Stimulated activated CD8-positive, alpha-beta memory T cell treated with anti-CD3 and anti-CD28 coated beads, Interleukin-7, amount 100 ng/mL, for 24 hours (primary cell): ENCODE data around the gene SLC6A18.

Experiments
- DNase-seq: peaks from one replicate; pipeline ENCODE4 v3.0.0-alpha.2; 2020; ENCODE audit warnings: low read depth

SLC6A18 gene

DNA sequence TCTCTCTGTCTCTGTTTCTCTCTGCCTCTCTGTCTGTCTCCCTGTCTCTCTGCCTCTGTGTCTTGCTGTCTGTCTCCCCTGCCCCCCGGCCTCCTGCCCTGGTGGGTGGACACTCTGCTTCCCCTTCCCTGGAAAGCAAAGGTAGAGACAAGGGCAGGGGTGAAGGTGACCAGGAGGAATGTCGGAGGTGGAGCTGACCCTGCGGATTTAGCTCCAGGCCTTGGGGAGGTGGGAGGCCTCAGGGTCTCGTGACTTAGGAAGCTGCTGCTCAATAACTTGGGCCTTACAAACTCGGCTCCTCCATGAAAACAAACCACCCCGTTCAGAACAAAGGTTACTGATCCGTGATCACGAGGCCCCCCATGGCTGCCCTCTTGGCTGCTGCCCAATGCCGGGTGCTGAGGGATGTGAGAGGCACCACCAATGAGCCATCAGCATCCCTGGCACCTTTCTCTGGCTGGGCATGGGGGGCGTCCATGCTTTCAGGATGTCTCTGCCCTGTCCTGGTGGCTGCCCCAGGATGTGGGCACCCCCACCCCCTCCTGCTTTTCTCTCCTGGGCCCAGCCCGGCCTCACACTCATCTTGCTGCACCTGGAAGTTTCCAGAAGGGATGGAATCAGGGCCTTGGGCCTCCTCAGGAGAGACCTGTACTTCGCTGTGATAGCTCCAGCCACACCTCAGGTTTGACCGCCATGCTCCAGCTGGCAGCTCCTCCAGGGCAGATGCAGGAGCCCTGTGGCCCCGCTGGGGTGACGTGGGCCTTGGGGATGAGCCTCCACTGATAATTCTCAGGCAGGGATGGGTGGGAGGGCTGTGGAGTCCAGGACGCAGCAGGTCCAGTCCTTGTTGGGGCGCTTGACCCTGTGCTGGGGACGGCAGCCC is 38.6 kb upstream of the SLC6A18 start:
- DNase-seq = no peak

DNA sequence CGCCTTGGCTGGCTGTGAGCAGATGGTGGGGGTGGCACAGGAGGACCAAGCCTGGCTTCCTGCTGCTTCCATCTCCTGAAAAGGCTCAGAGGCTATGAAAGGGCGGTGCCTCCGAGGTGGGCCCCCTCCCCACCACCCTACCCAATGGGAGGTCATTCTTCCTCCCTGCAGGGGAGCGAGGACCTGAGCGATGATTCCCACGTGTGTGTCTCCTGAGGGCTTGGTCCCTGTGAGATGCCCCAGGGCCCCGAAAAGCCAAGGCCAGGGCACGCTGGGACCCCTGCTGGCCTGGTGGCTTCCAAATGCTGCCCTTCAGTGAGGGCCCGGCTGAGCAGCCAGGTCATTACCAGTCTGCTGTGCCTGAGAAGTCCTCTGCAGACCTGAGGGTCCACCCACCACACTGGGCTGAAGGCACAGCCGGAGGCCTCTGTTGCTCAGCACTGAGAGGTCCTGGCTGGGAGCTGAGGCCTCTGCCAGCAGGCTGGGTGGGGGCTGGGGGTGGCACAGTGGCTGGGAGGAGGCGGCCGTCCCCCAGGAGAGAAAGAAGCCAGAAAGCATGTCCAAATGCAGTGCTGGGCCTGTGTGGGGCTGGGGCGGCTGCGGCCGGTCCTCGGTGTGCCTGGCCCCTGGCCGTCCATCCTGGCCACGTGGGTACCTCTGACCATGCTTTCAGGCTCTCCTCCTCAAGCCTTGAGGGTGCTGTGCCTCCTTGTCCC is 37.8 kb upstream of the SLC6A18 start:
- DNase-seq = no peak

DNA sequence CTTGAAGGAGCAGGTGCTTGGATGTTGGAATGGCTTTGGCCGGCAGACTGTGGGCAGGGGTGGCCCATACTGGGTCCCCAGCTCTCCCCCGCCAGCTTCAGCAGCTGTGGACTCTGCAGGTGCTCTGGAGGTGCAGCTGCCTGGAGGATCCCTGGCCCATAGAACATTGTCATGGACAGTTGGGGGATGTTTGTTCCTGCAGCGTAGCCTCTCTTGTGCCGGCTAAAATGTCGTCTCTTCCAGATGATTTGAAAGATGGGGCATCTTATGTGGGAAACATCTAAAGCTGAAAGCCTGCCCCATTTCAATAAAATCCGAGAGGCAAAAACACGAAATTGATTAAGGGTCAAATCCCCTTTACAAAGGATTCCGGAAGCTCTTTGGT is 37.2 kb upstream of the SLC6A18 start:
- DNase-seq = no peak

DNA sequence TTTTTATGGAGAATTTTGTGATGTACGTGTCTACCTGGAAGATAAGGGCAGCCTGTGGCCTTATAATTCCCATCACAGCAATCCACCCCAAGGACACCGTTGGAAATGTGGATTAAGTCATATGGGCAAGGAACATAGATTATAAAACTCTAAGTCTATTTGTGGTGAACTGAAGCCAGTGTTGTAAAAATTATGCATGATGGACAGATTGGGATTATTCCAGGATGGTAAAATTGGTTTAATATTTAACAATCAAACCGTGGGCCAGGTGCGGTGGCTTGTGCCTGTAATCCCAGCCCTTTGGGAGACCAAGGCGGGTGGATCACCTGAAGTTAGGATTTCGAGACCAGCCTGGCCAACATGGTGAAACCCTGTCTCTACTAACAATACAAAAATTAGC is 36.7 kb upstream of the SLC6A18 start:
- DNase-seq = no peak

DNA sequence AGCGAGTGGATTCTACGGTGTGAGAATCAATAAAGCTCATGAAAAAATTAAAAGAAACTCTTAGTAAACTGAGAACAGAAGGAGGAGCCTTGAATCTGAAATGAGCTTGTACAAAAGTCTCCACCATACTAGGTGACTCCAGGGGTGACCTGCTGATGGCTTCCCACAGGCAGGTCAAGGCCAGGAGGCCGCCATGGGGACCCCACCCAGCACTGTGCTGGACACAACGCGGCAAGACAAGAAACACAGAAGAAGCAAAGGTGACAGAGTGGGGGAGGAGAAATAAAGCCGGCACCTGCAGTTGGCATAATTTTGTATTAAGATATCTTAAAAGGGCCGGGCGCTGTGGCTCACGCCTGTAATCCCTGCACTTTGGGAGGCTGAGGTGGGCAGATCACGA is 35.9 kb upstream of the SLC6A18 start:
- DNase-seq = no peak

DNA sequence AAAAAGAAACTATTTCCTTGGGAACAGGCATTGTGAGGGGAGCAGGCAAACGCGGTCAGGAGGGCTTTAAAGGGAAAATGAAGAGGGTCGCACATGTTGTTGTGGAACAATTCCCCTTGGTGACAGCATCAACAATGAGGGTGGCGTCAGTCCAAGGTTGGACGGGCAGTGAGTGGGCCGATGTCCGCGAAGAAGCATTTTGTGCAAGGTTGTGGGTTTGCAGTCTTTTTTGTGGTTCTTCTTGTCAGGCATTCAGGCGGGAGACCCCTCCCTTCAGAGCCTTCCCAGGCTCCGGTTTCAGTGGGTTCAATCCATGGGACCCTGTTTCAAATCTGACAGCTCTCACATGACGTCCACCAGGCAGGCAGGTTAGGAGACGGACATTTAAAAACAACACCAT is 34.9 kb upstream of the SLC6A18 start:
- no peak for DNase-seq

DNA sequence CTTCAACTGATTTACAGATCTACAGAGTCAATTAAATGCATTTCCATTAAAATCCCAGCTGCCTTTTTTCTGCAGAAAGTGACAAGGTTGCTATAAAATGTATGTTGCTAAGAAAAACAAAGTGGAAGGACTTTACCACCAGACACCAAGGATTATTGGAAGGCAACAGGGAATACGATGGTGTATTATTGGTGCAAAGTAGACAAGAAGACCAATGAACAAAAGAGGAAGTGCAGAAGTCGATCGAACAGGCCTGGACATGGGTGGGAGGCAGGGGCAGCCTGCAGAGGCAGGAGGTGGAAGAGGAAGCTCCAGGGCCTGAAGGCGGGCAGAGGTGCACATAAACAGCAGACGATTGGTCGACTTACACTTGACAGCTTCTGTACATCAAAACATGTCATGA is 34.3 kb upstream of the SLC6A18 start:
- no peak for DNase-seq

DNA sequence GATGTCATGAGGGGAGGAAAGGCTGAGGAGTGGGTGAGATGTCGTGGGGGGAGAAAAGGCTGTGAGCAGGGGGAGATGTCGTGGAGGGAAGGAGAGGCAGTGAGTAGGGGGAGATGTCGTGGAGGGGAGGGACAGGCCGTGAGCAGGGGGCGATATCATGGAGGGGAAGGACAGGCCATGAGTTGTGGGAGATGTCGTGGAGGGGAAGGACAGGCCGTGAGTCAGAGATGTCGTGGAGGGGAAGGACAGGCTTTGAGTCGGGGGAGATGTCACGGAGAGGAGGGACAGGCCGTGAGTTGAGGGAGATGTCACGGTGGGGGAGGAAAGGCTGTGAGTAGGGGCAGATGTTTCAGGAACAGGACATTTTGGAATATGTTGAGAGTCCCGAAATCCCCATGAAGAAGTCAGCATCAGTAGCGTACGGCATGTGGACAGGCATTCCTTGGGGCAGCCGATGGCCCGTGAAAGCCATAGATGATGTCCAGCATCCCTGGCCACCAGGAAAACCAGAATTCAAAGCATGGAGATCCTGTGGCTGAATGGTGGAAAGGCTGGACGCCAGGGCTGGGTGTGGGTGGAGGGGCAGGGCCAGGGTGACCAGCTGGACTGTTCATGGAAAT is 32.1 kb upstream of the SLC6A18 start:
- no peak for DNase-seq

DNA sequence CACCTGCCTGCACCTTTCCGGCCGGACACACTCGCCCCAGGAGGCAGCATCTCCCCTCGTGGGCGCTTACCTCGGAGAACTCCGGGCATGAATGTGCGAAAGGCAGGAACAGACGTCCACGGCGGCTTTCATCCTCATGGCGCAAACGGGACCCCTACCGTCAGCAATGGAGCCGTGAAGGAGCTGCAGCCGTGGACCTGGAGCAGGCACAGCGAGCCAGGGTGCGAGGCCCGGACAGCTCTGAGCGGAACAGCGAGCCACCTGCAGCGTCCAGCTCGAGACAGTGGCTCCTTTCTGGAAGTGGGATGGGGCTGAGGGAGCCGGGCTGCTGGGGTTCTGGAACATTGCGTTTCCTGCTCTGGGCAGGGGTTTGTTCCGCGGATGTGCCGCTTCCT is 31.6 kb upstream of the SLC6A18 start:
- no peak for DNase-seq

DNA sequence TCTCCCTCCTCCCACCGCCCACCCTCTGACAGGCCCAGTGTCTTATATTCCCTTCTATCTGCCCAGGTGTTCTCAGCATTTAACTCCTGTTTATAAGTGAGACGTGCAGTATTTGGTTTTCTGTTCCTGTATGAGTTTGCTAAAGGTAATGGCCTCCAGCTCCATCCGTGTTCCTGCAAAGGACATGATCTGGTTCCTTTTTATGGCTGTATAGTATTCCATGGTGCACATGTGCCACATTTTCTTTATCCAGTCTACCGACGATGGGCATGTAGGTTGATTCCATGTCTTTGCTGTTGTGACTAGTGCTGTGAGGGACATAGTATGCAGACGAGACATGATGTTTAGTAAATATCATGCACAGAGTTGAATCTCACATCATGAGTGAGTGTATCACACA is 30.8 kb upstream of the SLC6A18 start:
- DNase-seq = no peak

DNA sequence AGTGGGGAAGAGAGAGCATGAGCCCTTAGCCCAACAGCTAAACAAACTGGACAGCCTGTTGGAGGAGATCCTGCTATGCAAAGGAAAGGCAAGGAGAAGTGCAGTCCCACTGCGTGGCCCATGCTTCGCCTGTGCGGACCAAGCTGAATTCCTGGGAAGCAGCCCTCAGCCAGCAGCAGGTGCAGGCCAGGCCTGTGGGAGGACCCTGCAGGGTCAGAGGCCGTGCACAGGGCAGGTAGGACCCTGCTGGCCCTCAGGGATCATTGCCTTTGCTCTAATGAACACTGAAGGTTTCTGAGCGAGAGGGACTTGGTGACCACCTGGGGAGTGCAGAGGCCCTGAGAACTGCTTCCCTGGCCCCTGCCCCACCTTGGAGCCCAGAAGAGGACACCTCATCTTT is 29.7 kb upstream of the SLC6A18 start:
- no peak for DNase-seq

DNA sequence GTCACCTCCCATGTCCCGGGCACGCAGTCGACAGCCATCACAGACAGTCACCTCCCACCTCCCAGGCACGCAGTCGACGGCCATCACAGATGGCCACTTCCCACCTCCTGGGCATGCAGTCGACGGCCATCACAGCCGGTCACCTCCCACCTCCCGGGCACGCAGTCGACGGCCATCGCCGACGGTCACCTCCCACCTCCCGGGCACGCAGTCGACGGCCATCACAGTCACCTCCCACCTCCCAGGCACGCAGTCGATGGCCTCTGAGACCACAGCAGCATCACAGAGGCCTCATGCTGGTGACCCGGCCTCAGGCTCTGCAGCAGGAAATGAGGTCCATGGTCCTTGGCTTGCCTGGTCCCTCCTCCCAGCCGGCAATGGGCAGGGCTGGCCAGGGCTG is 29.3 kb upstream of the SLC6A18 start:
- DNase-seq = no peak

DNA sequence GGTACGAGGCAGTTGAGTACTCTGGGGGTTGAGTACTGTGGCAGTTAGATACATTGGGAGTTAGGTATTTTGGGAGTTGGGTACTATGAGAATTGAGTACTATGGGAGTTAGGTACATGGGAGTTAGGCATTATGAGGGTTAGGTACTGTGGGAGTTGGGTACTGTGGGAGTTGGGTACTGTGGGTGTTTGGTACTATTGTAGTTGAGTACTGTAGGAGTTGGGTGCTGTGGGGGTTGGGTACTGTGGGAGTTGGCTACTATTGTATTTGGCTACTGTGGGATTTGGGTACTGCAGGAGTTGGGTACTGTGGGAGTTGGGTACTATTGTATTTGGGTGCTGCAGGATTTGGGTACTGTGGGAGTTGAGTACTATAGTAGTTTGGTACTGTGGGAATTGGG is 28.6 kb upstream of the SLC6A18 start:
- DNase-seq = no peak

DNA sequence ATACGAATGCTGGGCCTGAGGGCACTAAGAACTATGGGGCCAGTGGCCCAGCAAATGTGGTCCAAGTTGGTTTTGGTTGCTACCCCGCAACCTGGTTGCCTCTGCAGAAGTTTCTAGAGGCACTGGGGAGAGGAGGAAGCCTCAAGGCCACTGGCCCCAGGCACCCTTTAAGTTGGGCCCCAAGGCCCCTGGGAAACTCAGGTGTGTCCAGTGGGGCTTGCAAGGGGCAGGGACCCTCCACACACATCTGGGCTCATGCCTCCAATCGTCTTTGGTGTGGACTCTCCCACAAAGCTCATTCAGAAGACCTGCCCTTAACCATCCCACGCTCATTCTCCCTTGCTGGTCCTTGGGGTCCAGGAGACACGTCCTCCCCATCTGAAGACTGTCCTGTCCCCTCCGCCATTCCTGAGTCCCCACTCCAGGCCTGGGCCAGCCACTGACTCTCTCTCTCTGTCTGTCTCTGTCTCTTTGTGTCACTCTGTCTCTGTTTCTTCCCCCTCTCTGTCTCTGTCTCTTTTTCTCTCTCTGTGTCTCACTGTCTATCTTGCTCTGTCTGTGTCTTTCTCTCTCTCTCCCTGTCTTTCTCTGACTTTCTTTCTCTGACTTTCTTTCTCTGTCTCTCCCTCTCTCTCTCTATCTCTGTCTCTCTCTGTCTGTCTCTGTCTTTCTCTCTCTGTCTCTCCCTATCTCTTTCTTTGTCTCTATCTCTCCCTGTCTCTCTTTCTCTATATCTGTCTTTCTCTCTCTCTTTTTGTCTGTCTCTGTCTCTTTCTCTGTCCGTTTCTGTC is 27.1 kb upstream of the SLC6A18 start:
- no peak for DNase-seq

DNA sequence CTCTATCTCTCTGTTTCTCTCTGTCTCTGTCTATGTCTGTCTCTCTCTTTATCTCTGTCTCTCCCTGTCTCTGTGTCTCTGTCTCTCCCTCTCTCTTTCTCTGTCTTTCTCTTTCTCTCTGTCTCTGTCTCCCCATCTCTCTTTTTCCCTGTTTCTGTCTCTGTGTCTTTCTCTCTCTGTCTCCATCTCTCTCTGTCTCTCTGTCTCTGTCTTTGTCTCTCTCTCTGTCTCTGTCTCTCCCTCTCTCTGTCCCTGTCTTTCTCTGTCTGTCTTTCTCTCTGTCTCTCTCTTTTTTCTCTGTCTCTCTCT is 25.9 kb upstream of the SLC6A18 start:
- no peak for DNase-seq

DNA sequence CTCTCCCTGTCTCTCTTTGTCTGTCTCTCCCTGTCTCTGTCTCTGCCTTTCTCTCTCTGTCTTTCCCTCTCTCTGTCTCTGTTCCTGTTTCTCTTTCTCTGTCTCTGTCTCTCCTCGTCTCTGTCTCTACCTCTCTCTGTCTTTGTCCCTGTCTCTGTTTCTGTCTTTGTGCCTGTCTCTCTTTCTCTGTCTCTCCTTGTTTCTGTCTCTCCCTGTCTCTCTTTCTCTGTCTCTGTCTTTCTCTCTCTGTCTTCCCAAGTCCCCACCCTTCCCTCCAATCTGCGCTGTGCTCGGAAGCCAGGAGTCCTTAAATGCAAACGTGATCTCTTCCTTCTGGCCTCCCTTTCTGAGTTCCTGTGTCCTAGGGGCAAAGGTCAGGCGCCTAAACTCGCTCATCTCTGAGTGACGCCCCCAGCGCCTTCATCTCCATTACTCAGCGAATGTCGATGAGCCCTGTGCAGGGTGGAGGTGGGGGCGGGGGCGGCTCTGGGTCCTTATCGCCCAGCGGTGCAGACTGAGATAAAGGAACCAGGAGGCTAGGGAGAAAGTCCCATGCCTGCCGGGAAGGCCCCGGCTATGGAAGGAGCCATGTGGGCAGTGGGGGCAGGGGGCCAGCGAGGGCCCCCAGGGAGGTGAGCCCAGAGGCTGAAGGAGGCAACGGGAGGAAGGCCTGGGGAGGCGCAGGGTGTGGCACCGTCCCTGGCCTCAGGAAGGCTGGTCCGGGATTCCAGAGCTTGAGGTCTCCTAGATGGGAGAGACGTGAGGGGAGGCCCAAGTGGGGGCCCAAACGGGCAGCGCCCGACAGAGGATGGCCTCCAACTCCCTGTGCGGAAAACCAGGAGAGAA is 25.3 kb upstream of the SLC6A18 start:
- DNase-seq = no peak

DNA sequence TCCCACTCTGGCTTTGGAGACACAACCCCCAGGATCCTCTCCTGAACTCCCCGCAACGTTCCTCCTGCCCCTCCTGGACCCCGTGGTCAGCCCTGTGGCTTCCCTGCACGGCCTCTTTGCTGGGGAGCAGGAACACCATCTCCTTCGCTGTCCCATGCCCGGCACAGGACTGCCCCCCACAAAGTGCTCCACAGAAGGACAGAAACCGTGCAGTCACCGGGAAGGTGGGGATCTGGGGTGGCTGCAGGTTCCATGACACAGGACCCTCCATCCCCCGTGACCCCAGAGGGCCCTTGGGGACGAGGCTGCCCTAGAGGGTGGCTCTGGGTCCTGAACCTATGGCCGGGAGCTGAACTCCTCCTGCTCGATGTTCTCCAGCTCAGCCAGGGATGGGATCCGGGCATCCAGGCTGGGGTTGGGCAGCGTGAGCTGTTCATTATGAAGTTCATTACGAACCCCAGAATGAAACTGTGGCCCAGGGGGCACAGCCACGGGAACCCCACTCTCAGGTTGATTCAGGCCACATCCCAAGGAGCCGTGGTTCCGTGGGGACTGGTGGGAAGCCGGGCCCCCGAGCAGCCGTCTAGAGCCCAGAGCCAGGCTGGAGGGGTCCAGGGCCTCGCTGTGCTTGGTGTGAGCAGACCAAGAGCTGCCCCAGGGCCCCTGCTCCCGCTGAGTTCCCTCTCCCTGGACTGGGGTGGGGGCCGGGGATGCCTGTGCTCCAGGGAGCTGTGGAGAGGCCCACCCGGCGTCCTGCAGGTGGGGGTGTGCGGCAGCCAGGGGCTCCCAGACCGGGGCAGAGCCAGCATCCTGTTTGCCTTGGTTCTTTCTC is 24.5 kb upstream of the SLC6A18 start:
- DNase-seq = no peak

DNA sequence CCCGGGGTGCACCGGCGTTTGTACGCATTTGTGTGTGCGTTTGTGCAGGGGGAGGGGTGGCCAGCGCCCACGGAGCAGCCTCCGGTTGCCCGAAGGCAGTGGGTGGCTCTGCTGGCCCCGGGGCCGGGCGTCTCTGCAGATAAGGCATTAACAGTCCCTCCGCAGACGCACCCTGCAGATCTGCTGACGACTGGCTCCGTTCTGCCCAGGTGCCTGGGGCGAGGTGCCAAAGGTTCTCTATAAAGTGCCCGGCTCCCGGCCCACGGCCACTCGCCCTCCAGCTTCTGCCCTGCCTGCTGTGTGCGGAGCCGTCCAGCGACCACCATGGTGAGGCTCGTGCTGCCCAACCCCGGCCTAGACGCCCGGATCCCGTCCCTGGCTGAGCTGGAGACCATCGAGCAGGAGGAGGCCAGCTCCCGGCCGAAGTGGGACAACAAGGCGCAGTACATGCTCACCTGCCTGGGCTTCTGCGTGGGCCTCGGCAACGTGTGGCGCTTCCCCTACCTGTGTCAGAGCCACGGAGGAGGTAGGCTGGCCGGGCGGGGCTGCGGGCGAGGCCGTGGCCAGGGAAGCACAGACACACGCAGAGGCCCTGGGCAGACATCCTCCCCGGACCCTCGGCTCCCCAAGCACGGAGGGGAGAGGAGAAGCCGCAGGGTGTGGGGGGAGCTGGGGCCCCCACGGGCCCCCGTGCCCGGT is 23.7 kb upstream of the SLC6A18 start, which contains the start of gene SLC6A19:
Gene SLC6A19, plus strand, starts transcription at position 269 of the 699 bp plus-strand sequence. Its CDS starts 56 bp downstream, at position 325.
- DNase-seq = no peak

DNA sequence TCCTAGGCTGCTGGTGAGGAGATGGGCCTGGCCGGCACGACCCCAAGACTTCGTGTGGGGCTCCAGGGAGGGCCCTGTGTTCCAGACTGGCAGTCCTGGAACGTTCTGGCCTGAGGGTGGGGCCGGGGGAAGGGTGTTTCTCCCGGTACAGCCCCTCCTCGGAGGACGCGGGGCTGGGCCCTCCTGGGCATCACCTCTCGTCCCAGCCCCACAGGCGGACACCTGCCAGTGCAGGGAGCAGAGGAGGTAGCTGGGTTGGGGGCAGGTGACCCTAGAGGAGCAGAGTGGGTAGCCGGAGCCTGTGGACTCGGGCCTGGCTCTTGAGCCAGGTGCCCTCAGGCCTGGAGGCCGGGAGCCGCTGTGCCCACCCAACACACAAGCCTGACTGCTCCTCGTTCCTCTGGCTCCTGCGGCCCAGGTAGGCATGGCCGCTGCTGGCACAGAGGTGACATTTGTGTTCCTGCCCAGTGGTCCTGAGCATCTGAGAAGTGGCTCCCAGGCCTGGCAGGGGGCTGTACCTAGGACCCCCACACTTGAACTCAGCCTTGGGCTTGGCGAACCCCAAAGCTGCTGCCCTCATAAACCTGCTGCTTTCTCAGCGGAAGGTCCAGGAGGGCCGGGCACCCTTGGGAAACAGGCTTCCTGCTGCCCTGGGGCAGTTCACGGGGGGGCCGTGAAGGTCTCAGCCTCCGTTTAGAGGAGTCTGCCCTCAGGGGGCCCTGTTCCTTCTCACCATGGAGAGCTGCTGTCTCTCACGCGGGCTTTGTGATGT is 23.0 kb upstream of the SLC6A18 start:
- no peak for DNase-seq
